Measurements from ENCODE around the gene TMEM132D. TPM values are rescaled to one million over a fixed set of nuclear protein-coding genes. Genes with fewer than 3 reads are reported as not detected.

The TMEM132D gene
- total and polyA plus RNA-seq, 4 donors = 0.06 to 0.20 (median 0.13) TPM

DNA sequence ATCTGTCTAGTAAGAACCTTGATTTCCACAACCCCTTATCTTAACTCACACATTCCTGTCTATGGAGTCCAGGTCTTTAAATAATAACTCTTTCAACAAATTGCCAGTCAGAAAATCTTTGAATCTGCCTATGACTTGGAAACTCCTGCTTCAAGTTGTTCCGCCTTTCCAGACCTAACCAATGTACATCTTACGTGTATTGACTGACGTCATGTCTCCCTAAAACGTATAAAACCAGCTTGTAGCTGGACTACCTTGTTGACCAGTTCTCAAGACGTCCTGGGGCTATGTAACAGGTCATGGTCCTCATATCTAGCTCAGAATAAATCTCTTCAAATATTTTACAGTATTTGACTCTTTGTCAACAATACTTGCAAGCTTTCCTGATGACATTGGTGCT is 337.0 kb downstream of the TMEM132D start:
- no peak overlapping the region for H3K4me3 ChIP-seq
- TF ChIP-seq, protein P1, sequence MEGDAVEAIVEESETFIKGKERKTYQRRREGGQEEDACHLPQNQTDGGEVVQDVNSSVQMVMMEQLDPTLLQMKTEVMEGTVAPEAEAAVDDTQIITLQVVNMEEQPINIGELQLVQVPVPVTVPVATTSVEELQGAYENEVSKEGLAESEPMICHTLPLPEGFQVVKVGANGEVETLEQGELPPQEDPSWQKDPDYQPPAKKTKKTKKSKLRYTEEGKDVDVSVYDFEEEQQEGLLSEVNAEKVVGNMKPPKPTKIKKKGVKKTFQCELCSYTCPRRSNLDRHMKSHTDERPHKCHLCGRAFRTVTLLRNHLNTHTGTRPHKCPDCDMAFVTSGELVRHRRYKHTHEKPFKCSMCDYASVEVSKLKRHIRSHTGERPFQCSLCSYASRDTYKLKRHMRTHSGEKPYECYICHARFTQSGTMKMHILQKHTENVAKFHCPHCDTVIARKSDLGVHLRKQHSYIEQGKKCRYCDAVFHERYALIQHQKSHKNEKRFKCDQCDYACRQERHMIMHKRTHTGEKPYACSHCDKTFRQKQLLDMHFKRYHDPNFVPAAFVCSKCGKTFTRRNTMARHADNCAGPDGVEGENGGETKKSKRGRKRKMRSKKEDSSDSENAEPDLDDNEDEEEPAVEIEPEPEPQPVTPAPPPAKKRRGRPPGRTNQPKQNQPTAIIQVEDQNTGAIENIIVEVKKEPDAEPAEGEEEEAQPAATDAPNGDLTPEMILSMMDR (IDR thresholded peaks at IDR 0.05; ENCODE audit: control extremely low read depth, extremely low read depth) = no peak
- ATAC-seq (ENCODE audit: insufficient read depth, low FRiP score) = no peak
- no peak for DNase-seq
- no peak overlapping the region for H3K27ac ChIP-seq (ENCODE audit: low read depth in 1 of 2, low read length in 1 of 2)
- H3K36me3 ChIP-seq (ENCODE audit: control insufficient read depth in 4 of 4, insufficient read depth in 4 of 4, low read length in 4 of 4) = no peaks in the 10 kb centered on the region
- 79 to 84% methylated on average over 5 of the region's 5 CpGs for WGBS, 2 donors
- H3K27me3 ChIP-seq (ENCODE audit: control insufficient read depth in 3 of 3, insufficient read depth in 3 of 3, low read length in 2 of 3) = no peaks in the 10 kb centered on the region
- H3K9ac ChIP-seq (ENCODE audit: insufficient read depth in 1 of 2, low read length in 2 of 2) = no peak overlapping the region
- no peaks in the 10 kb centered on the region for H3K4me1 ChIP-seq (ENCODE audit: control insufficient read depth in 5 of 5, insufficient read depth in 5 of 5, low read length in 5 of 5)
- no peaks in the 10 kb centered on the region for H3K9me3 ChIP-seq (ENCODE audit: control insufficient read depth in 4 of 4, insufficient read depth in 3 of 4, low read length in 3 of 4)

DNA sequence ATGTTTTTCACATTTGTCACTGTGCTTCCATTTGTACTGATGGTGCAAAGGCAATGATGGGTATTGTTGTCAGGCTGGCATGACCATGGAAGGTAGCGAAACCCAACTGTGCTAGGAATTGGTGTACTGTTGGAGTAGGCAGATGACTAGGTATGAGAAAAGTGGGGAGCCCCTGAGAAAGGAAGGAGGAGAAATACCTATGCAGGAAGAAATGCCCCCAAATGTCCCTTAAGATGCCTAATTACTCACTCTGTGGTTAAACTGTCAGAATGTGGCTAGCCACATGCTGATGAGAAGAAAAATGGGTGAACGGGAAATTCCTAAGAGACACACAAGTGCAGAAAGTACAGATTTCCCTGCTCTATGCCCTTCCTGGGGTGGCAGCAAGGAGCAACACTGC is 339.1 kb downstream of the TMEM132D start:
- Histone ChIP-seq H3K9ac (ENCODE audit: insufficient read depth in 1 of 2, low read length in 2 of 2) (no peak overlapping the region), H3K27me3 (ENCODE audit: control insufficient read depth in 3 of 3, insufficient read depth in 3 of 3, low read length in 2 of 3) (no peaks in the 10 kb centered on the region), H3K4me1 (ENCODE audit: control insufficient read depth in 5 of 5, insufficient read depth in 5 of 5, low read length in 5 of 5) (no peaks in the 10 kb centered on the region), H3K36me3 (ENCODE audit: control insufficient read depth in 4 of 4, insufficient read depth in 4 of 4, low read length in 4 of 4) (no peaks in the 10 kb centered on the region), H3K27ac (ENCODE audit: low read depth in 1 of 2, low read length in 1 of 2) (no peak overlapping the region), H3K4me3 (no peak overlapping the region), H3K9me3 (ENCODE audit: control insufficient read depth in 4 of 4, insufficient read depth in 3 of 4, low read length in 3 of 4) (no peaks in the 10 kb centered on the region)
- ATAC-seq (ENCODE audit: insufficient read depth, low FRiP score) = no peak
- DNase-seq = no peak
- 75 to 78% methylated on average over 2 of the region's 2 CpGs for WGBS, 2 donors
- TF ChIP-seq, protein P1 (IDR thresholded peaks at IDR 0.05; ENCODE audit: control extremely low read depth, extremely low read depth) = no peak

DNA sequence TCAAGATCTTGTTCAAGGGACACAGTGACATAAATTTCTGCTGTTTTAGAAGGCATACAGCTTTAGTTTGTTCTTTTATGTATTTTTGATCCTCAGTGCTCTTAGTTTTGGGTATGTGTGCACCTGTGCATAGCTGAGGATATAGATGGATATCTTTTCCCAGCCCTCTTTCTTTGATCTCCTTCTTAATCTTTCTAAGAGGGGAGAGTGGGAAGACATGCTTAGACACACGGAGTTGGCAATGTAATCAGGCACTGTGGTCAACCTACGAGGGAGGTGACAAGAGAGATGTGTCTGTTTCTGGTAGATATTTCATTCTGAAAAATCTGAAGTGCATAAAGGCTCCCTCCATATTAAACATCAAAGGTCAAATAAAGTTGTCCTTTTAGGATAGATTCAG is 340.6 kb downstream of the TMEM132D start:
- Histone ChIP-seq H3K9ac (ENCODE audit: insufficient read depth in 1 of 2, low read length in 2 of 2) (no peak overlapping the region), H3K4me3 (no peak overlapping the region), H3K27me3 (ENCODE audit: control insufficient read depth in 3 of 3, insufficient read depth in 3 of 3, low read length in 2 of 3) (no peaks in the 10 kb centered on the region), H3K27ac (ENCODE audit: low read depth in 1 of 2, low read length in 1 of 2) (no peak overlapping the region), H3K4me1 (ENCODE audit: control insufficient read depth in 5 of 5, insufficient read depth in 5 of 5, low read length in 5 of 5) (no peaks in the 10 kb centered on the region), H3K36me3 (ENCODE audit: control insufficient read depth in 4 of 4, insufficient read depth in 4 of 4, low read length in 4 of 4) (no peaks in the 10 kb centered on the region), H3K9me3 (ENCODE audit: control insufficient read depth in 4 of 4, insufficient read depth in 3 of 4, low read length in 3 of 4) (no peaks in the 10 kb centered on the region)
- DNase-seq (no peak), ATAC-seq (ENCODE audit: insufficient read depth, low FRiP score) (no peak)
- TF ChIP-seq, protein P1 (IDR thresholded peaks at IDR 0.05; ENCODE audit: control extremely low read depth, extremely low read depth) = no peak
- 76 to 84% methylated on average over 2 of the region's 2 CpGs for WGBS, 2 donors

DNA sequence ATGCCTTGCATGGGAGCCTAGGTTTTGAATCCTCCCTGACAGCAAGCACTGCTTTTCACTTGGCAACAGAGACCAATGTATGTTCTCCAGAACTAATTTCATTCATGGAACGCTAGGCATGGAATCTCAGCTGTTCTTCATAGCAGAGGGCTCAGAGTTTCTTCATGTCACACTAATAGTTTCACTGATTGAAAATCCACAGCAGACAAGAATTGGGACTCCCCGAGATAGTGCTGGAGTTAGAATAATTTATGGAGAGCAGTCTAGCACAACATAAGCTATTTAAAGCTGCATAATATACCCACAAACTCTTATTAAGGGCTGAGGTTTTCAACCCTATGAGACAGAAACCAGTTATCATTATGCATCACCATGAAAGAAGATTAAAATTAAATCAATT is 342.5 kb downstream of the TMEM132D start:
- no peak for DNase-seq
- ATAC-seq (ENCODE audit: insufficient read depth, low FRiP score) = no peak
- Histone ChIP-seq H3K36me3 (ENCODE audit: control insufficient read depth in 4 of 4, insufficient read depth in 4 of 4, low read length in 4 of 4) (no peaks in the 10 kb centered on the region), H3K9me3 (ENCODE audit: control insufficient read depth in 4 of 4, insufficient read depth in 3 of 4, low read length in 3 of 4) (peaks cover 0 to 2% (median 0%) of the 10 kb centered on the region in 4 donors), H3K4me1 (ENCODE audit: control insufficient read depth in 5 of 5, insufficient read depth in 5 of 5, low read length in 5 of 5) (no peaks in the 10 kb centered on the region), H3K9ac (ENCODE audit: insufficient read depth in 1 of 2, low read length in 2 of 2) (no peak overlapping the region), H3K27me3 (ENCODE audit: control insufficient read depth in 3 of 3, insufficient read depth in 3 of 3, low read length in 2 of 3) (no peaks in the 10 kb centered on the region), H3K27ac (ENCODE audit: low read depth in 1 of 2, low read length in 1 of 2) (no peak overlapping the region), H3K4me3 (no peak overlapping the region)
- 86 to 92% methylated on average over 2 of the region's 2 CpGs for WGBS, 2 donors
- TF ChIP-seq, protein P1 (IDR thresholded peaks at IDR 0.05; ENCODE audit: control extremely low read depth, extremely low read depth) = no peak
